GM10266 (cell line): Measurements from ENCODE around the gene MRTFA.
"Not testable (repeated sequence)": the region's sequence is repeated elsewhere in the genome, so short reads cannot be mapped to it uniquely, and the experiment has no call there.

ENCODE experiments used
- DNase-seq: peaks from one replicate; pipeline ENCODE4 v3.0.0; 2012; ENCODE audit errors: extremely low spot score
- CTCF ChIP-seq: IDR thresholded peaks from 2 replicates; pipeline ENCODE4 v1.5.1; 2012; ENCODE audit warnings: mild to moderate bottlenecking, low read depth; ENCODE audit not compliant: control insufficient read depth, insufficient read depth; ENCODE audit errors: missing control alignments

The MRTFA gene

GRCh38 chr22:40679249-40679963 is 42.9 kb upstream of the MRTFA start, which contains the start of gene MCHR1:
Gene MCHR1 (plus strand): TSS chr22:40679484. CDS start chr22:40679653, 169 bp downstream.
- no peak for TF ChIP-seq CTCF
- DNase-seq, result no peak

GRCh38 chr22:40678493-40679248 is 42.2 kb upstream of the MRTFA start:
- no peak for DNase-seq
- TF ChIP-seq CTCF, result no peak

GRCh38 chr22:40676644-40677043 is 40.1 kb upstream of the MRTFA start:
- no peak for DNase-seq
- TF ChIP-seq CTCF, result no peak

- DNase-seq, result not testable (repeated sequence)
These were observed 39.6 kb upstream of the MRTFA start for GRCh38 chr22:40676166-40676565.

- no peak for DNase-seq
- no peak for TF ChIP-seq CTCF
These were observed 37.8 kb upstream of the MRTFA start for GRCh38 chr22:40674274-40674673.

- no peak for DNase-seq
- TF ChIP-seq CTCF, result no peak
These were observed 36.5 kb upstream of the MRTFA start for GRCh38 chr22:40673017-40673416.

GRCh38 chr22:40671796-40672360 is 35.4 kb upstream of the MRTFA start:
- TF ChIP-seq CTCF, result no peak
- no peak for DNase-seq
